GM18508 (cell line): Measurements from ENCODE around the gene LIN7B.
"Not testable (repeated sequence)": the region's sequence is repeated elsewhere in the genome, so short reads cannot be mapped to it uniquely, and the experiment has no call there.

Source experiments
- ATAC-seq: cut with Tn5 transposase; IDR thresholded peaks from one replicate; pipeline ENCODE4 v1.9.1; 2021; ENCODE audit warnings: moderate number of reproducible peaks; ENCODE audit not compliant: insufficient read depth, unreplicated experiment

LIN7B gene

GRCh38 chr19:49118565-49119410 lies 4.6 kb downstream of the LIN7B start, which contains the start of gene C19orf73:
Gene C19orf73, minus strand, starts transcription at chr19:49119143. Its CDS starts 121 bp downstream, at chr19:49119022.
- ATAC-seq, result peak; percentile 39

- ATAC-seq, result no peak
These were observed 5.5 kb downstream of the LIN7B start, which contains the start of gene PPFIA3 for GRCh38 chr19:49119411-49120324. Gene PPFIA3, plus strand, starts transcription at chr19:49119544. Its CDS starts 8,330 bp downstream, at chr19:49127874.

- no peak for ATAC-seq
These were observed 6.1 kb downstream of the LIN7B start for GRCh38 chr19:49120325-49120683.

- ATAC-seq, result no peak
These were observed 6.7 kb downstream of the LIN7B start for GRCh38 chr19:49120868-49121267.

GRCh38 chr19:49121841-49122240 lies 7.7 kb downstream of the LIN7B start:
- not testable (repeated sequence) for ATAC-seq

GRCh38 chr19:49123285-49123684 lies 9.1 kb downstream of the LIN7B start:
- ATAC-seq, result not testable (repeated sequence)

- no peak for ATAC-seq
These were observed 11.0 kb downstream of the LIN7B start for GRCh38 chr19:49125025-49125731.

GRCh38 chr19:49126575-49126974 lies 12.4 kb downstream of the LIN7B start:
- ATAC-seq, result no peak

- not testable (repeated sequence) for ATAC-seq
These were observed 13.1 kb downstream of the LIN7B start for GRCh38 chr19:49127225-49127624.

GRCh38 chr19:49127674-49128544 lies 13.7 kb downstream of the LIN7B start:
- ATAC-seq, result no peak

- no peak for ATAC-seq
These were observed 14.5 kb downstream of the LIN7B start for GRCh38 chr19:49128545-49129237.

- no peak for ATAC-seq
These were observed 15.0 kb downstream of the LIN7B start for GRCh38 chr19:49129238-49129583.

- no peak for ATAC-seq
These were observed 16.2 kb downstream of the LIN7B start for GRCh38 chr19:49130325-49130724.

GRCh38 chr19:49132974-49133609 lies 18.9 kb downstream of the LIN7B start:
- no peak for ATAC-seq

- no peak for ATAC-seq
These were observed 19.7 kb downstream of the LIN7B start for GRCh38 chr19:49133621-49134454.

- ATAC-seq, result no peak
These were observed 21.5 kb downstream of the LIN7B start for GRCh38 chr19:49135686-49136085.

- ATAC-seq, result no peak
These were observed 22.6 kb downstream of the LIN7B start for GRCh38 chr19:49136771-49137171.

GRCh38 chr19:49140951-49141350 lies 26.8 kb downstream of the LIN7B start:
- ATAC-seq, result no peak
